Osteocyte (in vitro differentiated cells): ENCODE measurements around the gene TMEM198. TPM values are rescaled to one million over a fixed set of nuclear protein-coding genes. Genes with fewer than 3 reads are reported as not detected.

Experiments
- DNase-seq: peaks from one replicate; pipeline ENCODE4 v3.0.0; 2021; ENCODE audit warnings: mixed read lengths; ENCODE audit not compliant: unreplicated experiment; ENCODE audit errors: extremely low spot score
- H3K27ac Mint-ChIP-seq: one replicate; pipeline ENCODE4 v1.8.0; 2021; ENCODE audit warnings: mild to moderate bottlenecking, mixed read lengths; ENCODE audit not compliant: unreplicated experiment
- H3K27me3 Mint-ChIP-seq: one replicate; pipeline ENCODE4 v1.8.0; 2021; ENCODE audit warnings: mixed read lengths; ENCODE audit not compliant: unreplicated experiment
- H3K36me3 Mint-ChIP-seq: one replicate; pipeline ENCODE4 v1.8.0; 2021; ENCODE audit warnings: mixed read lengths; ENCODE audit not compliant: unreplicated experiment
- H3K4me1 Mint-ChIP-seq: one replicate; pipeline ENCODE4 v1.8.0; 2021; ENCODE audit warnings: mixed read lengths; ENCODE audit not compliant: unreplicated experiment
- H3K4me3 Mint-ChIP-seq: one replicate; pipeline ENCODE4 v1.8.0; 2021; ENCODE audit warnings: mild to moderate bottlenecking, moderate library complexity, mixed read lengths; ENCODE audit not compliant: unreplicated experiment
- H3K9me3 Mint-ChIP-seq: one replicate; pipeline ENCODE4 v1.8.0; 2021; ENCODE audit warnings: mixed read lengths; ENCODE audit not compliant: unreplicated experiment
- CTCF ChIP-seq: fragments of 200-600 bp; sonication (generic); IDR thresholded peaks from 2 replicates; pipeline ENCODE4 v1.5.0; 2021; ENCODE audit warnings: antibody characterized with exemption, mild to moderate bottlenecking, moderate library complexity
- total RNA-seq: library from RNA; stranded (reverse); gene quantifications from 2 replicates; pipeline ENCODE4 v1.2.1, GENCODE V29; 2021

TMEM198 gene
- total RNA-seq, 1 donor from 2014 or later = 5.3 TPM

DNA sequence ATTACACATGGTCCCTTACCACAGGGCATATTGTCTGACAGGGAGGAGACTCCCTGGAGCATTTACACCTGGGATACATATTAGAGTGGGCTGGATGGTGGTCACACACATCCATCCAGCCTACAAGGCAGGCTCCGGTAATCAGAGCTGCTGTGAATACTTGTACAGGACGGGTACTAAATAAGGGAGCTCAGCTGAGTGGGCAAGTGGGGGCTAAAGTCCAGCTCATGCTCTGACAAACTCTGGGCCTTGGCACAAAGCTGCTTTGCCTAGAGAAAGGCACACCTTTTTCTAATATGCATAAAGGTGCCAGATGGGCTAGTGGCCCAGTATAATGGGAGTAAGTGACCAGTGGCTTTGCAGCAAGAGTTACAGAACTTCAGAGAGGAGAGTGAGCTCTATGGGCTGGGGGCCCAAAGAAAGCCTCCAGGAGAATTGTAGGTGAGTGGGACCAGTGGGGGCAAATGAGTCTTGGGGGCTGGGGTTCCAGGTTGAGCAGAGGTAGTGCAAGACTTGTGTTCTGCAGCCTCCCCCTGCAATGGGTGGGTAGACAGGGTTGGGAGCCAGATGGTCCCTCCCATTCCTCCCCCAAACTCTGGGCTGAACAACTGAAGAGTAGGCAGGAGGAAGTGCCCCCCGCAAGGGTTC lies 1.6 kb downstream of the TMEM198 start:
- Mint-ChIP-seq H3K4me1 (peaks cover 27% of the 10 kb centered on the region), H3K36me3 (peaks cover 12% of the 10 kb centered on the region), H3K27ac (no peak overlapping the region), H3K27me3 (no peaks in the 10 kb centered on the region), H3K9me3 (no peaks in the 10 kb centered on the region), H3K4me3 (no peak overlapping the region)
- DNase-seq = no peak
- no peak for TF ChIP-seq CTCF

DNA sequence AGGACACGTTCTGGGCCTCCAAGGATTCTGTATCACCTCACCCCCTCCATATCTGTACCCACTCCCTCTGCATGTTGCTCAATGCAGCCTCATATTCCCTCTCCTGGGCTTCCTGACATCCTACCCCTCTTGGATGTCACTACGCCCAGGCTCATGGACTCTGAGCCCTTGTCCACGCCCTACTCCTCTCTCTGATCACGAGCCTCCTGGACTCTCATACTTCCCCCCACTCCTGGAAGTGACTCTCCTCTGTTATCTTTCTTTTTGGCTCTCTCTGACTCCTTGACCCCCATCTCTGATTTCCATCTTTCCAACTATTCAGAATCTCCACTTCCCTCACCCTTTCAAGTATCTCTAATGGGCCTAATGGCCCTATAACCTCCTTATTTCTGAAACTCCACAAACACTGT lies 2.1 kb downstream of the TMEM198 start:
- peaks cover 29% of the 10 kb centered on the region for H3K4me1 Mint-ChIP-seq
- DNase-seq = no peak
- H3K27ac Mint-ChIP-seq = no peak overlapping the region
- H3K9me3 Mint-ChIP-seq = no peaks in the 10 kb centered on the region
- no peak for TF ChIP-seq CTCF
- no peak overlapping the region for H3K4me3 Mint-ChIP-seq
- no peaks in the 10 kb centered on the region for H3K27me3 Mint-ChIP-seq
- H3K36me3 Mint-ChIP-seq = peaks cover 10% of the 10 kb centered on the region

GRCh38 chr2:219547621-219548020 lies 3.8 kb downstream of the TMEM198 start:
- TF ChIP-seq CTCF = no peak
- H3K27me3 Mint-ChIP-seq = no peaks in the 10 kb centered on the region
- DNase-seq = no peak
- no peaks in the 10 kb centered on the region for H3K9me3 Mint-ChIP-seq
- H3K4me1 Mint-ChIP-seq = peaks cover 22% of the 10 kb centered on the region
- peaks cover 4% of the 10 kb centered on the region for H3K36me3 Mint-ChIP-seq
- H3K4me3 Mint-ChIP-seq = no peak overlapping the region
- H3K27ac Mint-ChIP-seq = no peak overlapping the region

- H3K36me3 Mint-ChIP-seq = peaks cover 4% of the 10 kb centered on the region
- peaks cover 25% of the 10 kb centered on the region for H3K4me1 Mint-ChIP-seq
- no peak overlapping the region for H3K4me3 Mint-ChIP-seq
- no peak overlapping the region for H3K27ac Mint-ChIP-seq
- DNase-seq = no peak
- H3K9me3 Mint-ChIP-seq = no peaks in the 10 kb centered on the region
- TF ChIP-seq CTCF = no peak
- no peaks in the 10 kb centered on the region for H3K27me3 Mint-ChIP-seq
These were observed 5.2 kb downstream of the TMEM198 start for GRCh38 chr2:219548990-219549389.

GRCh38 chr2:219549619-219550018 lies 5.8 kb downstream of the TMEM198 start:
- DNase-seq = no peak
- peaks cover 4% of the 10 kb centered on the region for H3K36me3 Mint-ChIP-seq
- TF ChIP-seq CTCF = no peak
- H3K4me1 Mint-ChIP-seq = peaks cover 19% of the 10 kb centered on the region
- H3K27me3 Mint-ChIP-seq = no peaks in the 10 kb centered on the region
- H3K9me3 Mint-ChIP-seq = no peaks in the 10 kb centered on the region
- no peak overlapping the region for H3K27ac Mint-ChIP-seq
- no peak overlapping the region for H3K4me3 Mint-ChIP-seq
